GM12801 (cell line): ENCODE measurements around the gene IGFLR1.

Experiments used
- CTCF ChIP-seq: IDR thresholded peaks from one replicate; pipeline ENCODE4 v1.5.1; 2011; ENCODE audit warnings: control low read depth; ENCODE audit not compliant: insufficient read length; ENCODE audit errors: extremely low read depth

IGFLR1 gene

GRCh38 chr19:35787227-35787799, 45.1 kb upstream of the IGFLR1 start:
- no peak for TF ChIP-seq CTCF

- no peak for TF ChIP-seq CTCF
Measured at GRCh38 chr19:35786299-35787160, 44.3 kb upstream of the IGFLR1 start.

- TF ChIP-seq CTCF = no peak
Measured at GRCh38 chr19:35785339-35785627, 43.0 kb upstream of the IGFLR1 start.

- TF ChIP-seq CTCF = no peak
Measured at GRCh38 chr19:35784503-35785338, 42.5 kb upstream of the IGFLR1 start.

GRCh38 chr19:35783469-35784434, 41.5 kb upstream of the IGFLR1 start:
- TF ChIP-seq CTCF = no peak

GRCh38 chr19:35782589-35782988, 40.3 kb upstream of the IGFLR1 start:
- no peak for TF ChIP-seq CTCF
